Measurements from ENCODE around the gene MYF5. TPM values are rescaled to one million over a fixed set of nuclear protein-coding genes. Genes with fewer than 3 reads are reported as not detected.
"Not testable (repeated sequence)": the region's sequence is repeated elsewhere in the genome, so short reads cannot be mapped to it uniquely, and the experiment has no call there.

Gene MYF5
- not detected for total RNA-seq

DNA sequence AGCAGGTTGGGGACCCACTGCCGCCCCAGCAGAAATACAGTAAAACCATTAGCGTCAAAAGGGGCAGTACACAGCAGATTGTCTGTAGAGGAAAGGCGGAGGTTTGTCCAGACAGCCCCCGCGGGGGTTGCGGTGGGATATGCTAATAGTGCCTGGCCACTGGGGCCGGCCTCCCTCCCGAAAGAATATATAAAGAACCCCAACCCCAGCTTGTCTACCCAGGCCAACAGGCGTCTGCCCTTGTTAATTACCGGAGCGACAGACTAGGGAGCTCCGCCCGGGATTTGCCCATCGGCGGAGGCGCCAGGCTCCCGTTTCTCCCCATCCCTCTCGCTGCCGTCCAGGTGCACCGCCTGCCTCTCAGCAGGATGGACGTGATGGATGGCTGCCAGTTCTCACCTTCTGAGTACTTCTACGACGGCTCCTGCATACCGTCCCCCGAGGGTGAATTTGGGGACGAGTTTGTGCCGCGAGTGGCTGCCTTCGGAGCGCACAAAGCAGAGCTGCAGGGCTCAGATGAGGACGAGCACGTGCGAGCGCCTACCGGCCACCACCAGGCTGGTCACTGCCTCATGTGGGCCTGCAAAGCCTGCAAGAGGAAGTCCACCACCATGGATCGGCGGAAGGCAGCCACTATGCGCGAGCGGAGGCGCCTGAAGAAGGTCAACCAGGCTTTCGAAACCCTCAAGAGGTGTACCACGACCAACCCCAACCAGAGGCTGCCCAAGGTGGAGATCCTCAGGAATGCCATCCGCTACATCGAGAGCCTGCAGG, at the start of gene MYF5:
MYF5 (plus strand) TSS at position 217 of the 774 bp plus-strand sequence; CDS start at position 369, 152 bp downstream.
- DNase-seq = no peak
- H3K27ac Mint-ChIP-seq = no peak within 1 kb of the TSS
- intact Hi-C loops (cut with DNase I, micrococcal nuclease) = no loop called here
- no peaks in the 10 kb centered on the region for H3K36me3 Mint-ChIP-seq (ENCODE audit: low read depth)
- peaks cover 21% of the 10 kb centered on the region for H3K27me3 Mint-ChIP-seq
- no peak for ATAC-seq
- POLR2A ChIA-PET = no interaction called here
- H3K9me3 Mint-ChIP-seq (ENCODE audit: low read depth) = no peaks in the 10 kb centered on the region
- H3K4me3 Mint-ChIP-seq = no peak within 1 kb of the TSS
- CTCF ChIA-PET = interaction anchor here (0.6 kb wide), 1 partner anchor 100 kb away, joined by 3 read pairs; no protein-coding TSS in a partner anchor
- H3K4me1 Mint-ChIP-seq = no peaks in the 10 kb centered on the region

DNA sequence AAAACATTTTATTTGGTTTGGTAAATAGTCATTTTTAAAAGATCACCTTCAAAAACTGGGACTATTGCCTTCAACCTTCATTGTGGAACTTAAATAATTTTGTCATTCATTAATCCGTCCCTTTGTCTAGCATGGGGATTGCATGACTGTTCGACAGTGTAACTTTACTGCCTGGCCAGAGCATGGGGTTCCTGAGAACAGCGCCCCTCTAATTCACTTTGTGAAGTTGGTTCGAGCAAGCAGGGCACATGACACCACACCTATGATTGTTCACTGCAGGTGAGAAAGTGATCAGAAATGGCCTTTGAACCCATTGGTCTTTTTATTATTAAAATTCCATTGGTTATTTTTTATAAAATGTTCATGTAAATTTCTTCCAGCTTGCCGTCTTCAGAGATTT, 46.5 kb upstream of the MYF5 start:
- ChIA-PET POLR2A (no interaction called here), CTCF (no interaction called here)
- Mint-ChIP-seq H3K4me1 (no peaks in the 10 kb centered on the region), H3K27ac (no peak overlapping the region), H3K9me3 (ENCODE audit: low read depth) (peaks cover 3% of the 10 kb centered on the region), H3K27me3 (no peaks in the 10 kb centered on the region), H3K36me3 (ENCODE audit: low read depth) (no peaks in the 10 kb centered on the region), H3K4me3 (no peak overlapping the region)
- DNase-seq (no peak), ATAC-seq (no peak)
- intact Hi-C loops (cut with DNase I, micrococcal nuclease) = no loop called here

DNA sequence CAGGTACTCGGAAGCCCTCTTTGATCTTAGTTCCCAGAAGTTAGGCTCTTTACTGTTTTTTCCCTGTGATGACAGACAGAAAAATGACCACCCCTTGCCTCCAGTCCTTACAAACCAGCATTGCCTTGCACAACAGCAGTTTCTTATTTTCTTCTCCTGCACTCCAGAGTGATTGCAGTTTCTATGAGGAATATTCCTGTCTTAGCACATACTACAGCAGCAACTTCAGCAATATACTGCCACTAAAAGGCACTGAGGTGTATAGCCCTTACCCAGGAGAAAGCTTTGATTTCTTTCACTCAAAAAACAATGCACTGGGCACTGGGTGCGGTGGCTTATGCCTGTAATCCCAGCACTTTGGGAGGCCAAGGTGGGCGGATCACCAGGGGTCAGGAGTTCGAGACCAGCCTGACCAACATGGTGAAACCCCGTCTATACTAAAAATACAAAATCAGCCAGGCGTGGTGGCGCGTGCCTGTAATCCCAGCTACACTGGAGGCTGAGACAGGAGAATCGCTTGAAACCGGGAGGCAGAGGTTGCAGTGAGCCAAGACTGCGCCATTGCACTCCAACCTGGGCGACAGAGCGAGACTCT, 40.6 kb upstream of the MYF5 start:
- CTCF ChIA-PET; DNase-seq; H3K36me3 Mint-ChIP-seq (ENCODE audit: low read depth); intact Hi-C loops (cut with DNase I, micrococcal nuclease); H3K27ac Mint-ChIP-seq; H3K27me3 Mint-ChIP-seq; H3K4me3 Mint-ChIP-seq; POLR2A ChIA-PET; H3K4me1 Mint-ChIP-seq; H3K9me3 Mint-ChIP-seq (ENCODE audit: low read depth); ATAC-seq: not testable (repeated sequence)

DNA sequence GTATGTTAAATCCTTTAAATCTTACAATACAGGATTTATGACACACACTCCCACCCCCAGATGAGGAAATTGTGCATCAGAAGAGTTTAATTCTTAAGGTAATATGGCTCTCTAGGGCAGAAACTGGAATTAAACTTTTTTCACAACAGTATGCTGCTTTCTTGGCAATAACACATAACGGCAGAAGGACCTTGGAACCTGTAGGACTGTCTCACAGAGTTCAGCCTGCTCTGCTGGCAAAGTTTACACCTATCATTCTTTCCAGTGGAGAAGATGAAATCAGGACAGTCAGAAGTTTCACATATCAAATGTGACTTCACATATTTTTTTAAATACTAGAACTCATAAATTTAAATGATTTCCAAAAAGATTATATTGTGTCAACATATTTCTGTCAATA, 39.9 kb upstream of the MYF5 start:
- intact Hi-C loops (cut with DNase I, micrococcal nuclease) = no loop called here

DNA sequence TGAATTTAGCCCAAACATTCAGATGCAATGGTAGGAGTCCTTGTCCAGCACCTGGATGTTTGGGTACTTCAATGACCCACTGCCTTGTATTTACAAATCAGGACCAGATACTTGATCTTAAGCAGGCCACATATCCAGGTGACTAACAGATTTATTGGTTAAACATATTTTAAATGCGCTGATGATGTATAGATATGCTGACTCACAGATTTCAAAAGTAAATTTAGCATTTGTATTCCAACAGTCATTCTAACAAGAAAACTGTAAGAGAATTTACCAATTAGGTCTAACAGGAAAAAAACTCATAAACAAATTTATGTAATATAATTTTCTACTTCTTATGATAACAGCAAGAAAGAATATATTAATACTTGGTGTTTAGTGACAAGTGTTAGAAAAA, 38.7 kb upstream of the MYF5 start:
- intact Hi-C loops (cut with DNase I, micrococcal nuclease) = no loop called here
- no peak for DNase-seq
- Mint-ChIP-seq H3K27me3 (no peaks in the 10 kb centered on the region), H3K9me3 (ENCODE audit: low read depth) (no peaks in the 10 kb centered on the region), H3K36me3 (ENCODE audit: low read depth) (no peaks in the 10 kb centered on the region), H3K4me3 (no peak overlapping the region), H3K4me1 (no peaks in the 10 kb centered on the region), H3K27ac (no peak overlapping the region)
- POLR2A ChIA-PET = no interaction called here
- CTCF ChIA-PET = no interaction called here
- ATAC-seq = no peak

More for the DNA sequence above, 39.9 kb upstream of the MYF5 start:
- Mint-ChIP-seq H3K4me1 (no peaks in the 10 kb centered on the region), H3K36me3 (ENCODE audit: low read depth) (no peaks in the 10 kb centered on the region), H3K27ac (no peak overlapping the region), H3K4me3 (no peak overlapping the region), H3K9me3 (ENCODE audit: low read depth) (no peaks in the 10 kb centered on the region), H3K27me3 (no peaks in the 10 kb centered on the region)
- CTCF ChIA-PET = no interaction called here
- POLR2A ChIA-PET = no interaction called here
- ATAC-seq (no peak), DNase-seq (no peak)

DNA sequence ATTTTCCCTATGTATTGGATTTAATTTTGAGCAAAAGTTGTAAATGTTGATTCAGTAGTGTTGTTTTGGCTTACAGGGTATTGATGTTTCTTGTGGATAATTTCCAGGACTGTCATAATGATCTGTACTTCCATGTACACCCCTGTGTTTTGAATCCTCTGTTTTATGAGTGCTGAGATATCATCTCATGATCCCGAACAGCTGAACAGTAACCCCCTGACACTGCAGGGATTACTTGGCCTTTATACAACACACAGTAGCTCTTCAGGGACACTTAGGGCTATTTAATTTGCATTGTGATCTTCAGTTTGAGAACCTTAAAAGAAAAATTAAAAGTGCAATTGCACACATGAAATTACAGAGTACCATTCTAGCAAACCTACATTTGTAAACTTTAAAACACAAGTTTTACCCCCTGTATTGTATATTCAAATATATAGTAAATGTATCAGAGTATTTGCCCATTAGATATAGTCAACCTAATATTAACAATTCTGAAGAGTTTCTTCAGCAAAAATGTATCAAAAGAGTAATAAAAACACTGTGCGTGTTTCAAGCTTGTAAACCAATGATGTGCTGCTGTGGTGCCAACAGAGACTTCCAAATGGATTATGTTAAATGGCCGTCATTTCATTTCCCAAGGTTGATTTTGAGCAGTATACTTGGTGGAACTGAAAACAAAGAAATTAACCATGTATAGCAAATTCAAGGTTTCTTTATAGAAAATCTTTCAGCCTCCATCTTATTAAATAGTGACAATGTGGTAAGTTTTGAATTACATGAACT, 37.2 kb upstream of the MYF5 start:
- ATAC-seq = no peak
- Mint-ChIP-seq H3K4me1 (no peaks in the 10 kb centered on the region), H3K27me3 (no peaks in the 10 kb centered on the region), H3K27ac (no peak overlapping the region), H3K36me3 (ENCODE audit: low read depth) (no peaks in the 10 kb centered on the region), H3K9me3 (ENCODE audit: low read depth) (no peaks in the 10 kb centered on the region), H3K4me3 (no peak overlapping the region)
- ChIA-PET POLR2A (no interaction called here), CTCF (no interaction called here)
- intact Hi-C loops (cut with DNase I, micrococcal nuclease) = no loop called here
- no peak for DNase-seq

DNA sequence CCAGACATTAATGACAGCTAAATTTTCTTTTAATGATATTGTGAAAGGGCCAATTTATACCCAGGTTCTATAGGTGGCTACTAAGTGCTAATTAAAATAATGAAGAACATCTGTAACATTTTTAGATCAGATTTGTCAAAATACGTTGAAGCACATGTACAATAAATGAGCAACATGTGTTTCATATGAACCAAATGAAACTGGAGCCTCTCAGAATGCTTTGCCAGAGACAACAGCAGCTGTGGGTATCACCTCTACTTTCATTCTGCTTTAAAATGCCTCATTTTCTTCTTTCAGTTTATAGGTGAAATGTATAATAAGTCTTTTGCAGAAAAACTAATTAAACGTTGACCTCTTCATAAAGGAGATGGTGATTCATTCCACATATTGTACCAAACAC, 35.4 kb upstream of the MYF5 start:
- H3K27me3 Mint-ChIP-seq = no peaks in the 10 kb centered on the region
- ChIA-PET CTCF (no interaction called here), POLR2A (no interaction called here)
- no peak overlapping the region for H3K27ac Mint-ChIP-seq
- no peaks in the 10 kb centered on the region for H3K4me1 Mint-ChIP-seq
- no peaks in the 10 kb centered on the region for H3K36me3 Mint-ChIP-seq (ENCODE audit: low read depth)
- H3K9me3 Mint-ChIP-seq (ENCODE audit: low read depth) = no peaks in the 10 kb centered on the region
- ATAC-seq = no peak
- no peak overlapping the region for H3K4me3 Mint-ChIP-seq
- intact Hi-C loops (cut with DNase I, micrococcal nuclease) = no loop called here
- no peak for DNase-seq

DNA sequence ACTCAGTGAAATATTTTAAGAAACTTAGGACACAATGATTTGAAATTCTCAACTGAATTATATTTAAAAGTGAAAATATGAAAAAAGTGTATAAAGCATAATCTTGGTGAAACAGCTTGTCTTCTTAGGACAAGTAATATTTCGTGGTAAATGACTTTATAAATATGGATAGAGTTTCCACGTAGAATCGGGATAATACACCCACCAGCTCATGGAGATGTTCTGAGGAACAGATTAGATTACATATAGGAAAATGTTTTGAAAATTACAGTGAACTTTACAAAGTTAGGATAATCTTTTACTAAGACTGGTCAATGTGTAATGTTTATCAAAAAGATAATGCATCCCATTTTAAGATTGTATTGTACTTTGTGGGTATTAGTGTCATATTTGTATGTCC, 34.9 kb upstream of the MYF5 start:
- DNase-seq = no peak
- intact Hi-C loops (cut with DNase I, micrococcal nuclease) = no loop called here
- CTCF ChIA-PET = no interaction called here
- H3K4me1 Mint-ChIP-seq = no peaks in the 10 kb centered on the region
- H3K4me3 Mint-ChIP-seq = no peak overlapping the region
- no peaks in the 10 kb centered on the region for H3K36me3 Mint-ChIP-seq (ENCODE audit: low read depth)
- no peak overlapping the region for H3K27ac Mint-ChIP-seq
- POLR2A ChIA-PET = no interaction called here
- H3K9me3 Mint-ChIP-seq (ENCODE audit: low read depth) = no peaks in the 10 kb centered on the region
- no peak for ATAC-seq
- H3K27me3 Mint-ChIP-seq = no peaks in the 10 kb centered on the region

DNA sequence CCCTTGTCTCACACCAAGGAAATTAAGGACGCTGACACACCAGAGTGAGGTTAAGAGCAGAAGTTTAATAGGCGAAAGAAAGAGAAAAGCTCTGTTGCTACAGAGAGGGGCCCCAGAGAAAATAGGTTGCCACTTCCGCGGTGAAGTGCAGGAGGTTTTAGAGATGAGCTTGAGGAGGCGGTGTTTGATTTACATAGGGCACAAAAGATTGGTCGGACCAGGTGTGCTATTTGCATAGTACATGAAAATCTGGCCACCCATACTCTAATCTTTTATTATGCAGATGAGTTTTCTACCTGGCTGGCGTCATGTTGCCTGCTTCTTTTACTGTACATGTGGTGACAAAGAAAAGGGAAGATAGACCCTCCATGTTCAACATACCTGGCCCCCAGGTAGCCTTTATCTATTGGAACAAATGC, 32.6 kb upstream of the MYF5 start:
- no peak for ATAC-seq

DNA sequence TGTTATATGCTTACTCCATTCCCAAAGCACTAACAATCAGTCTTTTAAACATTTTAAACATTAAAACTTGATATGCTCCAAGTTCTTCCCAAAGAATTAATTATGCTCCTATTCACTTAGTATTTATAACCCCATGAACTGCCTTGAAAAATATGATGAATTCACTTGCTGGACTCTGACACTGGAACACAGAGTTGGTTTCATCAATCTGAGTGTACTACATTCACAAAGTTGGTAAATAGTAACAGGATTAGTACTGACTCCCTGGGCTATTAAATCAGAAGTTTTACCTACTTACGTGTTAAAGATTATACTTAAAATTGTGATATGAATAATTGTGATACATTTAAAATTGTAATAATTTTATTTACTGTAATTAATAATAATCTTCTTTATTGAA, 26.6 kb upstream of the MYF5 start:
- H3K36me3 Mint-ChIP-seq (ENCODE audit: low read depth) = no peaks in the 10 kb centered on the region
- no peaks in the 10 kb centered on the region for H3K9me3 Mint-ChIP-seq (ENCODE audit: low read depth)
- no peaks in the 10 kb centered on the region for H3K27me3 Mint-ChIP-seq
- H3K4me1 Mint-ChIP-seq = no peaks in the 10 kb centered on the region
- intact Hi-C loops (cut with DNase I, micrococcal nuclease) = no loop called here
- ATAC-seq = no peak
- DNase-seq = no peak
- CTCF ChIA-PET = no interaction called here
- no peak overlapping the region for H3K27ac Mint-ChIP-seq
- no peak overlapping the region for H3K4me3 Mint-ChIP-seq
- POLR2A ChIA-PET = no interaction called here

More for the DNA sequence above, 32.6 kb upstream of the MYF5 start:
- DNase-seq = no peak
- Mint-ChIP-seq H3K27me3 (no peaks in the 10 kb centered on the region), H3K36me3 (ENCODE audit: low read depth) (no peaks in the 10 kb centered on the region), H3K27ac (no peak overlapping the region), H3K4me3 (no peak overlapping the region), H3K4me1 (no peaks in the 10 kb centered on the region), H3K9me3 (ENCODE audit: low read depth) (no peaks in the 10 kb centered on the region)
- ChIA-PET POLR2A (no interaction called here), CTCF (interaction anchor here (0.7 kb wide), 1 partner anchor 109 kb away, joined by 3 read pairs; no protein-coding TSS in a partner anchor)
- intact Hi-C loops (cut with DNase I, micrococcal nuclease) = no loop called here

DNA sequence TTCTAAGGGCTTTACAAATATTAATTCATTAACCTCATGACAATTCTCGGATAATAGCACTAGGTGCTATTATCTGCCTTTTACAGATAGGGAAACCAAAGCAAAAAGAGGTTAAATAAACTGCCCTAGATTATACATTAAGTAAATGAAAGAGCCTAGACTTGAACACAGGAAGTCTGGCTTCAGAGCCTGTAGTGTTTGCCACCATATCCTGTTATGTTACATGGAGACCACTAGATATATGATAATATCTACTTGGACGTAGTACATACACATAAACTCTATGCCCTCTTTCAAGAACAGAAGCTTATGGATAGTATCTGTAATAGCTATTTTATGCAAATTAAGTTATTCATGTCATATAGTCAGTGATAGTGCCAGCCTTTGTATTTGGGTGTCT, 26.2 kb upstream of the MYF5 start:
- intact Hi-C loops (cut with DNase I, micrococcal nuclease) = no loop called here
- no peak overlapping the region for H3K27ac Mint-ChIP-seq
- ATAC-seq (no peak), DNase-seq (no peak)
- no peaks in the 10 kb centered on the region for H3K27me3 Mint-ChIP-seq
- H3K4me1 Mint-ChIP-seq = no peaks in the 10 kb centered on the region
- no peaks in the 10 kb centered on the region for H3K36me3 Mint-ChIP-seq (ENCODE audit: low read depth)
- no peaks in the 10 kb centered on the region for H3K9me3 Mint-ChIP-seq (ENCODE audit: low read depth)
- CTCF ChIA-PET = no interaction called here
- H3K4me3 Mint-ChIP-seq = no peak overlapping the region
- POLR2A ChIA-PET = no interaction called here

DNA sequence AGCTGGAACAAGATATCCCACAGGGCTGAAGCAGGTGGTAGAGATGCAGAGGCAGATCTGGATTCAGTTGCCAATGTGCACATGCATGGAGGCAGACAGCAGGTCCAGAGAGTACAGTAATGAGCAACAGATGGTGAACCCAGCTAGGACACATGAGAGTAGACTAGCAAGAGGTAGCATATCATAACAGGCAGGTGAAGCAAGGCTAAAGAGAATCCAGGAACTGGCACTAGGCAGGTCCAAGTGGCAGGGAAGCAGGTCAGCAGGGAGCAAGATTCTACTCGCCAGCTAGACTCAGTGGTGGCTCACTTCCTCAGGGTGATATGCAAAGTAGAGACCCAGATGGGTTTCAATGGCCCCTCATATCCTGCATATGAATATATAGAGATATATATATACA, 24.6 kb upstream of the MYF5 start:
- Mint-ChIP-seq H3K9me3 (ENCODE audit: low read depth) (no peaks in the 10 kb centered on the region), H3K4me3 (no peak overlapping the region), H3K36me3 (ENCODE audit: low read depth) (no peaks in the 10 kb centered on the region), H3K4me1 (no peaks in the 10 kb centered on the region), H3K27me3 (no peaks in the 10 kb centered on the region), H3K27ac (no peak overlapping the region)
- ChIA-PET POLR2A (no interaction called here), CTCF (no interaction called here)
- DNase-seq (no peak), ATAC-seq (no peak)
- intact Hi-C loops (cut with DNase I, micrococcal nuclease) = no loop called here

All from activated CD4-positive, alpha-beta T cell treated with anti-CD3 and anti-CD28 coated beads for 36 hours (primary cell).